ENCODE results near the gene EHMT1.

The EHMT1 gene

DNA sequence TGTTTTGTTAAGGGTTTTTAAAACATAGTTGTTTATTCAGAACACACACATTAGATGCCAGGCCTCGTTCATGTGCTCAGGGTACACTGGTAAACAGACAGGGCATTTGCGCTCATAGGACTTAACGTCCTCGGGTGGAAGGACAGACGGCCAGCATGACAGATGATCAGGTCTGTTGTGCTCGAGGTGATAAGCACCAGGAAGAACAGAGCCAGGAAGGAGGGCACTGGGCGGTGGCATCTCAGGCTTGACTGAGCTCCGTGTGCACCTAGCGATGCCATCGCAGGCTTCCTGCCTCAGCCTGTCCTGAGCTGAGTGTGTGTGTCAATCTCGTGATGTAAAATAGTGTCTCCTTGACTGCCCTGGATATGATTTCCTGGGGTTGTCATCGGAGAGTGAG is 96.5 kb downstream of the EHMT1 start:
- no peak for TF ChIP-seq FOXP2 (optimal IDR thresholded peaks at IDR 0.05; ENCODE audit: borderline replicate concordance, extremely low read depth, extremely low read length, insufficient read depth)
- TF ChIP-seq POLR2AphosphoS5 (IDR thresholded peaks at IDR 0.05; ENCODE audit: low read depth, low read length), result no peak
- TF ChIP-seq, protein P1, sequence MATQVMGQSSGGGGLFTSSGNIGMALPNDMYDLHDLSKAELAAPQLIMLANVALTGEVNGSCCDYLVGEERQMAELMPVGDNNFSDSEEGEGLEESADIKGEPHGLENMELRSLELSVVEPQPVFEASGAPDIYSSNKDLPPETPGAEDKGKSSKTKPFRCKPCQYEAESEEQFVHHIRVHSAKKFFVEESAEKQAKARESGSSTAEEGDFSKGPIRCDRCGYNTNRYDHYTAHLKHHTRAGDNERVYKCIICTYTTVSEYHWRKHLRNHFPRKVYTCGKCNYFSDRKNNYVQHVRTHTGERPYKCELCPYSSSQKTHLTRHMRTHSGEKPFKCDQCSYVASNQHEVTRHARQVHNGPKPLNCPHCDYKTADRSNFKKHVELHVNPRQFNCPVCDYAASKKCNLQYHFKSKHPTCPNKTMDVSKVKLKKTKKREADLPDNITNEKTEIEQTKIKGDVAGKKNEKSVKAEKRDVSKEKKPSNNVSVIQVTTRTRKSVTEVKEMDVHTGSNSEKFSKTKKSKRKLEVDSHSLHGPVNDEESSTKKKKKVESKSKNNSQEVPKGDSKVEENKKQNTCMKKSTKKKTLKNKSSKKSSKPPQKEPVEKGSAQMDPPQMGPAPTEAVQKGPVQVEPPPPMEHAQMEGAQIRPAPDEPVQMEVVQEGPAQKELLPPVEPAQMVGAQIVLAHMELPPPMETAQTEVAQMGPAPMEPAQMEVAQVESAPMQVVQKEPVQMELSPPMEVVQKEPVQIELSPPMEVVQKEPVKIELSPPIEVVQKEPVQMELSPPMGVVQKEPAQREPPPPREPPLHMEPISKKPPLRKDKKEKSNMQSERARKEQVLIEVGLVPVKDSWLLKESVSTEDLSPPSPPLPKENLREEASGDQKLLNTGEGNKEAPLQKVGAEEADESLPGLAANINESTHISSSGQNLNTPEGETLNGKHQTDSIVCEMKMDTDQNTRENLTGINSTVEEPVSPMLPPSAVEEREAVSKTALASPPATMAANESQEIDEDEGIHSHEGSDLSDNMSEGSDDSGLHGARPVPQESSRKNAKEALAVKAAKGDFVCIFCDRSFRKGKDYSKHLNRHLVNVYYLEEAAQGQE (IDR thresholded peaks at IDR 0.05; ENCODE audit: insufficient read depth in 1 of 2, low read depth in 2 of 2, low read length in 2 of 2), result no peak
- TF ChIP-seq TAF1 (IDR thresholded peaks at IDR 0.05; ENCODE audit: borderline replicate concordance, insufficient read depth, low read length), result no peak
- no peak for TF ChIP-seq SIN3A (IDR thresholded peaks at IDR 0.05; ENCODE audit: borderline replicate concordance, insufficient read depth, low read length)

DNA sequence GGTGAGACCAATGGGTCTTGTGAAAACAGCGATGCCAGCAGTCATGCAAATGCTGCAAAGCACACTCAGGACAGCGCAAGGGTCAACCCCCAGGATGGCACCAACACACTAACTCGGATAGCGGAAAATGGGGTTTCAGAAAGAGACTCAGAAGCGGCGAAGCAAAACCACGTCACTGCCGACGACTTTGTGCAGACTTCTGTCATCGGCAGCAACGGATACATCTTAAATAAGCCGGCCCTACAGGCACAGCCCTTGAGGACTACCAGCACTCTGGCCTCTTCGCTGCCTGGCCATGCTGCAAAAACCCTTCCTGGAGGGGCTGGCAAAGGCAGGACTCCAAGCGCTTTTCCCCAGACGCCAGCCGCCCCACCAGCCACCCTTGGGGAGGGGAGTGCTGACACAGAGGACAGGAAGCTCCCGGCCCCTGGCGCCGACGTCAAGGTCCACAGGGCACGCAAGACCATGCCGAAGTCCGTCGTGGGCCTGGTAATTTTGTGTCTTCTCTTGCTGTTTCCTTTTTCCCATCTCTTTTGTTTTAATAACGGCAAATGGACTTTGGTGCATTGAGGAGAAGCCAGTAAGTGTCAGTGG is 98.0 kb downstream of the EHMT1 start:
- TF ChIP-seq, protein P1 (IDR thresholded peaks at IDR 0.05; ENCODE audit: insufficient read depth in 1 of 2, low read depth in 2 of 2, low read length in 2 of 2), result no peak

- TF ChIP-seq POLR2AphosphoS5 (IDR thresholded peaks at IDR 0.05; ENCODE audit: low read depth, low read length) (no peak), FOXP2 (optimal IDR thresholded peaks at IDR 0.05; ENCODE audit: borderline replicate concordance, extremely low read depth, extremely low read length, insufficient read depth) (no peak), SIN3A (IDR thresholded peaks at IDR 0.05; ENCODE audit: borderline replicate concordance, insufficient read depth, low read length) (no peak), TAF1 (IDR thresholded peaks at IDR 0.05; ENCODE audit: borderline replicate concordance, insufficient read depth, low read length) (no peak)
- TF ChIP-seq, protein P1 (IDR thresholded peaks at IDR 0.05; ENCODE audit: insufficient read depth in 1 of 2, low read depth in 2 of 2, low read length in 2 of 2), result no peak
These were observed 99.0 kb downstream of the EHMT1 start for GRCh38 chr9:137717776-137718327.

DNA sequence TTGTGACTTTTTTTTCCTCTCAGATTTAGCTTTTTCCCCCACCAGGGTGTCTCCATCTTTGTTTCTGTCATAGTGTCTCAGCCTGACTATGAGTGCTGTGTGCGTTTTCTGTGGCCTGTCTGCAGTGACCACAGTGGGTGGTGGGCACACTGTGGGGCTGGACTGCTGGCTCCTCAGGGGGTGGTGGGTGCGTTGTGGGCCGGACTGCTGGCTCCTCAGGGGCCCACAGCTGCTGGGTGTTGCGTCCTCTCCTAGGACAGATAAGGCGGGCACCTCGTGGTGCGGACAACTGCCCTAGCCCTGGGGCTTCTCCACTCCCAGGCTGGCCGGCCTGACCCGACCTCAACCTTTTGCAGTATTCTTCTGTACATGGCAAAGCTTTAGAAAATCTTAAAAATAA is 100.4 kb downstream of the EHMT1 start:
- TF ChIP-seq SIN3A (IDR thresholded peaks at IDR 0.05; ENCODE audit: borderline replicate concordance, insufficient read depth, low read length), result no peak
- TF ChIP-seq TAF1 (IDR thresholded peaks at IDR 0.05; ENCODE audit: borderline replicate concordance, insufficient read depth, low read length), result no peak
- TF ChIP-seq POLR2AphosphoS5 (IDR thresholded peaks at IDR 0.05; ENCODE audit: low read depth, low read length), result no peak
- TF ChIP-seq, protein P1 (IDR thresholded peaks at IDR 0.05; ENCODE audit: insufficient read depth in 1 of 2, low read depth in 2 of 2, low read length in 2 of 2), result no peak
- no peak for TF ChIP-seq FOXP2 (optimal IDR thresholded peaks at IDR 0.05; ENCODE audit: borderline replicate concordance, extremely low read depth, extremely low read length, insufficient read depth)
